GM12801 (cell line): ENCODE data around the gene MMP14.

Source experiments
- CTCF ChIP-seq: IDR thresholded peaks from one replicate; pipeline ENCODE4 v1.5.1; 2011; ENCODE audit warnings: control low read depth; ENCODE audit not compliant: insufficient read length; ENCODE audit errors: extremely low read depth

MMP14 gene

GRCh38 chr14:22866874-22867273, 30.5 kb downstream of the MMP14 start:
- no peak for TF ChIP-seq CTCF

- TF ChIP-seq CTCF = no peak
Measured at GRCh38 chr14:22870811-22871223, 34.4 kb downstream of the MMP14 start.

DNA sequence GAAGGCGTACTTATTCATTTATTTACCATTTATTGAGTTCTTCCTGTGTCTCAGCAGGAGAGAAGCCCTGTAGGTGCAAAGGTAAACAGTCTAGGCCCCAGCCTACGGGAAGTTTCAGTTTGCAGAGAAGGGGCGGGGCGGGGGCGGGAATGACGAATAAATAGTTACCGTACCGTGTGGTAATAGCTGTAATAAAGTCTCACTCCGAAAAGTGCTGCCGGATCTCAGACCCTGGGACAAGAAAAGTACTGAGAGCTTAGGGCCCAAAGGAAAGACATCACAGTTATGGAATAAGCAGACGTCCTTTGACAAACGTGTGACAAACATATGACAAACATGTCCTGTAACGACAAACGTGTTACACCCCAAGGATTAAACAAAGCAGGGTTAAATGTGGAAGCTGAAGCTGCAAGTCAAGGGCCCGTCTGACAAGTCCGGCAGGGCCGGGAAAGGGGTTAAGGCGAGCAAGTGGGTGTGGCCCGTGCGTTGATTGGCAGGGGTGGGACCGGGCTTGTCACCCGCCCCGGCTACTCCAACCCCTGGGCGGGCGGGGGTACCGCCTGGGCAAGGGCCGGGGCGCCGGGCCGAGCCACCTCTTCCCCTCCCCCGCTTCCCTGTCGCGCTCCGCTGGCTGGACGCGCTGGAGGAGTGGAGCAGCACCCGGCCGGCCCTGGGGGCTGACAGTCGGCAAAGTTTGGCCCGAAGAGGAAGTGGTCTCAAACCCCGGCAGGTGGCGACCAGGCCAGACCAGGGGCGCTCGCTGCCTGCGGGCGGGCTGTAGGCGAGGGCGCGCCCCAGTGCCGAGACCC, 35.0 kb downstream of the MMP14 start, which contains the start of gene LRP10:
TSS of gene LRP10 (plus strand) at position 517 of the 809 bp plus-strand sequence. CDS start 564 bp downstream, outside the sequence.
- no peak for TF ChIP-seq CTCF

DNA sequence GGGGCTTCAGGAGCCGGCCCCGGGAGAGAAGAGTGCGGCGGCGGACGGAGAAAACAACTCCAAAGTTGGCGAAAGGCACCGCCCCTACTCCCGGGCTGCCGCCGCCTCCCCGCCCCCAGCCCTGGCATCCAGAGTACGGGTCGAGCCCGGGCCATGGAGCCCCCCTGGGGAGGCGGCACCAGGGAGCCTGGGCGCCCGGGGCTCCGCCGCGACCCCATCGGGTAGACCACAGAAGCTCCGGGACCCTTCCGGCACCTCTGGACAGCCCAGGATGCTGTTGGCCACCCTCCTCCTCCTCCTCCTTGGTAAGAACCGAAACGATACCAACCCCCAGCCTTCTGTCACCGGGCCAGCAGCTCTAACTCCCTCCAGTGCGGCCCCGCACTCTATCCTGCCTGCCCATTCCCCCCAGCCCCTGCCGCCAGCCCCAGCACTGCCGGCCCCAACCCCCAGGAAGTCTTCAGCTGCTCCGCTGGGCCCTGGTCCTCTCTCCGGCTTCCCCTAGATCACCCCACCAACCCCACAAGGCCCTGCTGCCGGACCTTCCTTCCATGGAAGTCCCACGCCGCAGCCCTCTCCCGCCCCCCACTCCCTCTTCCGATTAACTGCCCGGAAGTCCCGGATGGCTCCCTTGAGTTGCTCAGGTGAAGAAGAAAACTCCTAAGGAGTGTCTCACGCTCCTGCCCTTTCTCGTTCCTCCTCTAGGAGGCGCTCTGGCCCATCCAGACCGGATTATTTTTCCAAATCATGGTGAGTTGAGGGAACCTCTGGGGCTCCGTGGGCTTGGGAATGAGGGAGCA, 35.8 kb downstream of the MMP14 start:
- peak; percentile 65 for TF ChIP-seq CTCF

- TF ChIP-seq CTCF = no peak
Measured at GRCh38 chr14:22872833-22873520, 36.6 kb downstream of the MMP14 start.

GRCh38 chr14:22875003-22875747, 38.8 kb downstream of the MMP14 start:
- TF ChIP-seq CTCF = no peak
